ENCODE measurements around the gene SPOPL.

DNA sequence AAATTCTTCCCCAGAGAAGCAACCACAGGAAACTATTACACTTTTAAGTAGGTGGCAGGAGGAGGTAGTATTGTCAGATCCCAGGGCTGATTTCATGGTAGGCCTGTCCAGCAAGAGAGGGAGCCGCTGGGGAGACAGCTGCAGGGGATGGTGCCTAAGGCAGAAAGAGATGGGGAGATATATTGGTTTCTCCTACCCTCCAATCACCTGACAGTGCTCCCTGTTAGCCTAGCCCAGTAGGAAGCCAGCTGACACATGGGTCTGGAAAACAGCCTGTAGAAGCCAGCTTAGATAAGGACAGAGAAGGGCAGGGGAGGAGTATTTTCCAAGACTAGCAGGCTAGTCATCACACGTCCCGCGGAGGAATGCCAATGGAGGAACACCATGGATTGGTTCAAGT is 8.2 kb upstream of the SPOPL start:
- TF ChIP-seq, protein P1, sequence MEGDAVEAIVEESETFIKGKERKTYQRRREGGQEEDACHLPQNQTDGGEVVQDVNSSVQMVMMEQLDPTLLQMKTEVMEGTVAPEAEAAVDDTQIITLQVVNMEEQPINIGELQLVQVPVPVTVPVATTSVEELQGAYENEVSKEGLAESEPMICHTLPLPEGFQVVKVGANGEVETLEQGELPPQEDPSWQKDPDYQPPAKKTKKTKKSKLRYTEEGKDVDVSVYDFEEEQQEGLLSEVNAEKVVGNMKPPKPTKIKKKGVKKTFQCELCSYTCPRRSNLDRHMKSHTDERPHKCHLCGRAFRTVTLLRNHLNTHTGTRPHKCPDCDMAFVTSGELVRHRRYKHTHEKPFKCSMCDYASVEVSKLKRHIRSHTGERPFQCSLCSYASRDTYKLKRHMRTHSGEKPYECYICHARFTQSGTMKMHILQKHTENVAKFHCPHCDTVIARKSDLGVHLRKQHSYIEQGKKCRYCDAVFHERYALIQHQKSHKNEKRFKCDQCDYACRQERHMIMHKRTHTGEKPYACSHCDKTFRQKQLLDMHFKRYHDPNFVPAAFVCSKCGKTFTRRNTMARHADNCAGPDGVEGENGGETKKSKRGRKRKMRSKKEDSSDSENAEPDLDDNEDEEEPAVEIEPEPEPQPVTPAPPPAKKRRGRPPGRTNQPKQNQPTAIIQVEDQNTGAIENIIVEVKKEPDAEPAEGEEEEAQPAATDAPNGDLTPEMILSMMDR (IDR thresholded peaks at IDR 0.05): no peak
- no peak for TF ChIP-seq EZH2 (IDR thresholded peaks at IDR 0.05; ENCODE audit: borderline replicate concordance, insufficient read depth, low read depth, low read length, poor library complexity, severe bottlenecking)

Measured in B cell (primary cell).